Measurements from ENCODE around the gene LONP1.

Gene LONP1

DNA sequence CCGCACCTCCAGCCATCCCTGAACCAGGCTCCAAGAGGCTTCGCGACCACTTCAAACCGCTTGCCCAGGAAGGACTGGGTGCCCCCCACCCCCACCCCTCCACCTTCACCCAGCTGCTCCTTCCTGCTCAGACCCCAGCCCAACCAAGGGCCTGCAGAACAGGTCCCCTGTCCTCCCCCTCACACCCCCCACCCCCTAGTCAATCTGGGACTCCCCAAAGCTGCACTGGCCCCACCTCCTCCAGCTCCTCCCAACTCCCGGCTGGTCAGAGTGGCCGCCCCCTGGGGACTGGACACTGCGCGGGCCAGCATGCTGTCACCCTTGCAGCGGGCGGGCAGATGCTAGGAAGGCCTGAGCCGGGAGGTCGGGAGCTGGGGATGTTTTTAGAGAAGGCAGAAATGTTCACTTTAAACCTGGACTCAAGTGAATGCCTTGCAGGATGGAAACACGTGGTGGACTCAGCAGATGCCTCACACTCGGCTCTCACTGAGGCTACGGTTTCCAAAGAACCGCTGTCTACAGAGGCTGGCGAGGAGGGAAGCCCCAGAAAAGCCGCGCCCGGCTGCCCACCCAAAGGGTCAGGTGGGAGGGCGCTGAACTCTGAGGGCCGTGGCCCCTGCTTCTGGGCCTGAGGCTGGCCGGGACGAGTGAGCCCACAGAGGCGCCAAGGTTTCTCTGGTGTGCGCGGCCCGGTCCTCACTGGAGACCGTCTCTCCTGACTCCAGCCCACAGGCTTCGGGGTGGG lies 21.9 kb downstream of the LONP1 start:
- H3K27ac ChIP-seq = no peak overlapping the region
- TF ChIP-seq CTCF (conservative IDR thresholded peaks at IDR 0.05) = no peak

DNA sequence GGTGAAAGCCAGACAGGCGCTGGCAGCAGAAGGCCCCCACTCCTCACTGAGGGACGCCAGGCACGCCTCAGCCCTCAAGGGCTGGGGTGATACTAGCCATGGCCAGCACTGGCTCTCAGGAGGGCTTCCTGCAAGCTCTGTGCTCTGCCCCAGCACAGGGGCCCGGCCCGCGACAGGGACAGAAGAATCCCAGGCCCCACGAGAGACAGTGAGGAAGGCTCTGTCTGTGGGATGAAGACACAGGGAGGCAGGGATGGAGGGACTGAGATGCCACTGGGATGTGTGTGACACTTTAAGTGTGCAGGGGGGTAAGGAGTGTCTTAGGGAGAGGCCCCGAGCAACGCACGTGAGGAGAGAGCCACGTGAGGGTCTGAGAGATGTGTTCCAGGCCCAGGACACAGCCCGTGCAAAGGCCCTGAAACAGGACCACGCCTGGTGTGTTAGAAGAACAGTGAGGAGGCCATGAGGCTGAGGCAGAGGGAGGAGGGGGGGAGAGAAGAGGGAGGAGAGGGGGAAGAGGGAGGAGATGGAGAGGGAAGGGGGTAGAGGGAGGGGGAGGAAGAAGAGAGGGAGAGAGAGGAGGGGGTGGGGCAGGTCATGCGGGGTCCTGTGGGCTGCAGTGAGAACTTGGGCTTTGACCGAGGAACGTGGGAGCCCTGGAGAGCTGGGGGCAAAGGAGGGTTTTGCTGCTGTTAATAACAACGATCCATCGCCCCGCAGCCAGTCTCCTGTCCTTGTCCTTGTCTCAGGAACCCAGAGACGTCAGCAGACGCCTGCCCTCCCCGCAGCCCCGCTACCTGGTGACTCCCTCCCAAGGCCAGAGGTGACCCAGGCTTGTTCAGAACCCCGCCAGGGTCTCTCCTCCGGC lies 22.7 kb downstream of the LONP1 start:
- TF ChIP-seq CTCF (conservative IDR thresholded peaks at IDR 0.05) = no peak
- H3K27ac ChIP-seq = no peak overlapping the region

DNA sequence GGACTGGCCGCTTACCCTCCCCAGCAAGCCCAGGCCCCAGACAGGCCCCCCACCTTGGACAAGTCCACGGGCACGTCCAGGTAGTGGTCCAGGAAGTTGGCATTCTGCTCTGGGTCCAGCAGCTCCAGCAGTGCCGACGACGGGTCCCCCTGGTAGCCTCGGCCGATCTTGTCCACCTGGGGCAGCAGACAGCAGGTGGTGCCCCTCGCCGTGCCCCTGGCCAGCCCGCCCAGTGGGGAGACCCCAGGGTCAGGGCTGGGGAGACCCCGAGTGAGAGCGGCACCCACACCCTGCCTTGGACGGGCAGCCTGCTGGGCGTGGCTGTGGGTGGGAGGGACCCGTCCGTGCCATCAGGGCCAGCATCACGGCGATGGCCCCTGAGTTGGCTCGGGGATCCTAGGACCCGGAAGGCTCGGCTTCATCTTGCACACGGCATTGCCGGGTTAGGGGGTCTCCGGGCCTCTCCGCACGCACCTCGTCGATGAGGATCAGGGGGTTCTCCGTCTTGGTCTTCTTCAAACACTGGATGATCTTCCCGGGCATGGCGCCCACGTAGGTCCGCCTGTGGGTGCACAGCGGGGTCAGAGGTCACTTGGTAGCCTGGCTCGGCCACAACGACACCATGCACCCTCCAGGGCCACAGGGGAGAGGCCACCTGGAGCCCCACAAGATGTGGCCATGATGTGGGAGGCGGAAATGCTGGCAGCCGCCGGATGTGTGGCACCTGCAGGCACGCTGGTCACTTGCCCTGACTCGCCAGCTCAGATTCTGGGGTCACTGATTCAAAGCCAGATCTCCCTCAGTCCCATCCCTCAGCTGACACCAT lies 23.5 kb downstream of the LONP1 start:
- TF ChIP-seq CTCF (conservative IDR thresholded peaks at IDR 0.05) = no peak
- no peak overlapping the region for H3K27ac ChIP-seq

GRCh38 chr19:5695649-5696195 lies 24.2 kb downstream of the LONP1 start:
- no peak overlapping the region for H3K27ac ChIP-seq
- TF ChIP-seq CTCF (conservative IDR thresholded peaks at IDR 0.05) = no peak

DNA sequence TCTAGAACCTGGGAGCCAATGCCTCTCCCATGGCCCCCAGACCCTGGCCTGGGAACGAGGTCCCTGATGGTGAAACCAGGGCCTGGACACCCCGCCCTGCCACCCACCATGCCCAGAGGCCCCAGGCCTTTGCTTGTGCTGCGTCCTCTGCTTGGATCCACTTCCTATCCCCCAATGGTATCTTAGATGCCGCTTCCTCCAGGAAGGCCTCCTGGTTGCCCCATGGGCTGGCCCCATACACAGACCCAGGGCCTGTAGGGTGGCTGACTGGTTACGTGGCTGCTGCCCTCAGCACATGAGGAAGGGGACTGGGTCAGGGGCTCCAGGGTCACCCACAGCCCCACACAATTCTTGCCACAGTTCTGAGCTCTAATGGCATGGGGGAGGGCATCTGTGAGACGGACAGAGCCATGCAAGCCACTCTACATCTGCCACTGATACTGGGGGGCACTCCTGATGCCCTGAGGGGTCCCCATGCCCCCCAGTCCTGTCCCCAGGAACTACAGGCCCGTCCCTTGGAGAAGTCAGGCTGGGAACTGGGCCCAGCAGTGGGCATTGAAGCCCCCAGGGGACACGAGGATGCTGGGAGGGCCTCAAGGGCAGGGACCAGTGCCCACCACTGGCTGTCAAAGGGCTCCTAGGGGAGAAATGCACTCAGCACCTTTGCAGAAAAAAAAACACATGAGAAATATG lies 24.8 kb downstream of the LONP1 start:
- H3K27ac ChIP-seq = no peak overlapping the region
- no peak for TF ChIP-seq CTCF (conservative IDR thresholded peaks at IDR 0.05)

GRCh38 chr19:5694167-5694955 lies 25.6 kb downstream of the LONP1 start:
- H3K27ac ChIP-seq = no peak overlapping the region
- no peak for TF ChIP-seq CTCF (conservative IDR thresholded peaks at IDR 0.05)
